ENCODE data around the gene CD200R1. TPM values are rescaled to one million over a fixed set of nuclear protein-coding genes. Genes with fewer than 3 reads are reported as not detected.
A peak's percentile ranks its signal among the peaks of the same experiment; 100 is the strongest.

Gene CD200R1
- total and polyA plus RNA-seq, 8 donors = 0.05 to 0.93 (median 0.24) TPM; not detected in 3

GRCh38 chr3:112979244-112979832 is 4.4 kb upstream of the CD200R1 start:
- peaks cover 0 to 4% (median 0%) of the 10 kb centered on the region in 3 donors for H3K4me1 ChIP-seq
- no peaks in the 10 kb centered on the region for H3K9me3 ChIP-seq
- ATAC-seq (peak in 3 of 4 donors; percentile 40 to 62 (median 48)), DNase-seq (no peak), FAIRE-seq (peak; percentile 90)
- no peak overlapping the region for H3K4me3 ChIP-seq
- no peak overlapping the region for H3K27ac ChIP-seq
- H3K36me3 ChIP-seq = no peaks in the 10 kb centered on the region
- H3K27me3 ChIP-seq = no peaks in the 10 kb centered on the region
- intact Hi-C loops (cut with DNase I) = loop anchor here in 2 of 3 donors (5.0 to 10.0 kb wide), 2 partner anchors 242 to 335 kb away; partner anchors contain the start of gene CCDC80 (in 1 of the 2)
- 57 to 73% methylated on average over 1 of the region's 1 CpG for WGBS, 2 donors
- TF ChIP-seq, protein P1, sequence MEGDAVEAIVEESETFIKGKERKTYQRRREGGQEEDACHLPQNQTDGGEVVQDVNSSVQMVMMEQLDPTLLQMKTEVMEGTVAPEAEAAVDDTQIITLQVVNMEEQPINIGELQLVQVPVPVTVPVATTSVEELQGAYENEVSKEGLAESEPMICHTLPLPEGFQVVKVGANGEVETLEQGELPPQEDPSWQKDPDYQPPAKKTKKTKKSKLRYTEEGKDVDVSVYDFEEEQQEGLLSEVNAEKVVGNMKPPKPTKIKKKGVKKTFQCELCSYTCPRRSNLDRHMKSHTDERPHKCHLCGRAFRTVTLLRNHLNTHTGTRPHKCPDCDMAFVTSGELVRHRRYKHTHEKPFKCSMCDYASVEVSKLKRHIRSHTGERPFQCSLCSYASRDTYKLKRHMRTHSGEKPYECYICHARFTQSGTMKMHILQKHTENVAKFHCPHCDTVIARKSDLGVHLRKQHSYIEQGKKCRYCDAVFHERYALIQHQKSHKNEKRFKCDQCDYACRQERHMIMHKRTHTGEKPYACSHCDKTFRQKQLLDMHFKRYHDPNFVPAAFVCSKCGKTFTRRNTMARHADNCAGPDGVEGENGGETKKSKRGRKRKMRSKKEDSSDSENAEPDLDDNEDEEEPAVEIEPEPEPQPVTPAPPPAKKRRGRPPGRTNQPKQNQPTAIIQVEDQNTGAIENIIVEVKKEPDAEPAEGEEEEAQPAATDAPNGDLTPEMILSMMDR (IDR thresholded peaks at IDR 0.05) = peak; percentile 16 to 64 (median 46)

- WGBS, 2 donors = 64 to 74% methylated on average over 2 of the region's 2 CpGs
- peaks cover 0 to 4% (median 0%) of the 10 kb centered on the region in 3 donors for H3K4me1 ChIP-seq
- H3K36me3 ChIP-seq = no peaks in the 10 kb centered on the region
- H3K4me3 ChIP-seq = no peak overlapping the region
- H3K9me3 ChIP-seq = no peaks in the 10 kb centered on the region
- FAIRE-seq = no peak
- no peak overlapping the region for H3K27ac ChIP-seq
- H3K27me3 ChIP-seq = no peaks in the 10 kb centered on the region
- DNase-seq = no peak
- ATAC-seq = no peak
- intact Hi-C loops (cut with DNase I) = loop anchor here in 2 of 3 donors (5.0 to 10.0 kb wide), 2 partner anchors 240 to 332 kb away; partner anchors contain the start of gene CCDC80 (in 1 of the 2)
- TF ChIP-seq, protein P1 (IDR thresholded peaks at IDR 0.05) = no peak
These were observed 2.0 kb upstream of the CD200R1 start for GRCh38 chr3:112976953-112977352.

DNA sequence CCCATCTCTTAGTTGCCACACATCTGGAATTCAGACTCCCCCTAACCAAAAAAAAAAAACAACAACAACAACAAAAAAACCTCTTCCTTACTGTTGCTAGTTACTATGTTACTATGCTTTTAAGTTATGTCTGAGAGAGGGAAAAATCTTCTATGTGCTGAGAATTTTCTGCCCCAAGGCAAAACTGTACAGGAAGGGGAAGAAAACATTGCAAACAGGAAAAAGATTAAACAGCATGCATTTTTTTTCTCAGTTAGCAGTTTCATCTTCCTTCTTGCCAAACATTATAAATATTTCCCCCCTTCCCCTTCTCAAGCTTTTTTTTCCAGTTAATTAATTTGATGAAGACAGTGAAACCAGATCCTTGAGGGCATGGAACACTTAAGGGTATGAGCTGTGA is 1.1 kb upstream of the CD200R1 start:
- TF ChIP-seq, protein P1 (IDR thresholded peaks at IDR 0.05) = no peak
- no peak overlapping the region for H3K4me3 ChIP-seq
- H3K27ac ChIP-seq = no peak overlapping the region
- H3K27me3 ChIP-seq = no peaks in the 10 kb centered on the region
- no peaks in the 10 kb centered on the region for H3K36me3 ChIP-seq
- intact Hi-C loops (cut with DNase I) = loop anchor here in 2 of 3 donors (5.0 to 10.0 kb wide), 2 partner anchors 239 to 331 kb away; partner anchors contain the start of gene CCDC80 (in 1 of the 2)
- H3K4me1 ChIP-seq = peaks cover 0 to 4% (median 0%) of the 10 kb centered on the region in 3 donors
- H3K9me3 ChIP-seq = no peaks in the 10 kb centered on the region
- FAIRE-seq (no peak), DNase-seq (no peak), ATAC-seq (no peak)

DNA sequence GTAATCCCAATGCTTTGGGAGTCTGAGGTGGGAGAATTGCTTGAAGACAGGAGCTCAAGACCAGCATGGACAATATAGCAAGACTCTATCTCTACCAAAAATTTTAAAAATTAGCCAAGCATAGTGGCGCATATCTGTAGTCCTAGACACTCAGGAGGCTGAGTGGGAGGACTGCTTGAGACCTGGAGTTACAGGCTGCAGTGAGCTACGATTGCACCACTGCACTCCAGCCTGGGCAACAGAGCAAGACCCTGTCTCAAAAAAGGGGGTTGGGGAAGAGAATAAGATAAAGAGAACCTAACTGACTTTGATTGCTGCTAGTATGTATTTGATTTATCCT is 755 bp downstream of the CD200R1 start:
- intact Hi-C loops (cut with DNase I) = loop anchor here in 1 of 3 donors (10.0 kb wide), 1 partner anchor 329 kb away; the partner anchor contains the start of gene CCDC80
- no peaks in the 10 kb centered on the region for H3K9me3 ChIP-seq
- TF ChIP-seq, protein P1 (IDR thresholded peaks at IDR 0.05) = no peak
- peaks cover 0 to 3% (median 0%) of the 10 kb centered on the region in 3 donors for H3K4me1 ChIP-seq
- DNase-seq = no peak
- FAIRE-seq = no peak
- H3K27ac ChIP-seq = no peak overlapping the region
- no peak overlapping the region for H3K4me3 ChIP-seq
- ATAC-seq = no peak
- H3K36me3 ChIP-seq = no peaks in the 10 kb centered on the region
- no peaks in the 10 kb centered on the region for H3K27me3 ChIP-seq
- WGBS, 2 donors = 75 to 88% methylated on average over 2 of the region's 2 CpGs
